ENCODE measurements around the gene ERICH3.

Gene ERICH3

DNA sequence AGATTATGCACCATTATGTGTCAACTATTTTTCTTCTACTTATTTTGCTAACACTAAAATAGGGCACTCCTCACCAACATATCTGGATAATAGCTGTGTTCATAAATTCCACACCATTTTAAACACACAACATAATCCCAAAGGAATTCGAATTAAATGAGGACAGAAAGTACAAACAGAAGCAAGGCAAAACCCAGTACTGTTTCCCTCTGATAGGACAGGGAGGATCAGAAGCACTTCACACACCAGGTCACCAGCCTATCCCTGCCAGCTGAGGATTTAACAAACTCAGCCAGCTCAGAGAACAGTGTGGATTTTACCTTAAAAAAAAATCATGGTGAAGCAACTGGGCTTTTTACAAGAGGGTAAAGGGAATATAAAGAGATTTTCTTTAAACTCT, 39.3 kb upstream of the ERICH3 start:
- H3K4me3 ChIP-seq (ENCODE audit: low read length): no peak overlapping the region
- TF ChIP-seq, protein P1, sequence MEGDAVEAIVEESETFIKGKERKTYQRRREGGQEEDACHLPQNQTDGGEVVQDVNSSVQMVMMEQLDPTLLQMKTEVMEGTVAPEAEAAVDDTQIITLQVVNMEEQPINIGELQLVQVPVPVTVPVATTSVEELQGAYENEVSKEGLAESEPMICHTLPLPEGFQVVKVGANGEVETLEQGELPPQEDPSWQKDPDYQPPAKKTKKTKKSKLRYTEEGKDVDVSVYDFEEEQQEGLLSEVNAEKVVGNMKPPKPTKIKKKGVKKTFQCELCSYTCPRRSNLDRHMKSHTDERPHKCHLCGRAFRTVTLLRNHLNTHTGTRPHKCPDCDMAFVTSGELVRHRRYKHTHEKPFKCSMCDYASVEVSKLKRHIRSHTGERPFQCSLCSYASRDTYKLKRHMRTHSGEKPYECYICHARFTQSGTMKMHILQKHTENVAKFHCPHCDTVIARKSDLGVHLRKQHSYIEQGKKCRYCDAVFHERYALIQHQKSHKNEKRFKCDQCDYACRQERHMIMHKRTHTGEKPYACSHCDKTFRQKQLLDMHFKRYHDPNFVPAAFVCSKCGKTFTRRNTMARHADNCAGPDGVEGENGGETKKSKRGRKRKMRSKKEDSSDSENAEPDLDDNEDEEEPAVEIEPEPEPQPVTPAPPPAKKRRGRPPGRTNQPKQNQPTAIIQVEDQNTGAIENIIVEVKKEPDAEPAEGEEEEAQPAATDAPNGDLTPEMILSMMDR (conservative IDR thresholded peaks at IDR 0.05; ENCODE audit: low read length): no peak
- peak; percentile 20 for DNase-seq (ENCODE audit: low read depth)

DNA sequence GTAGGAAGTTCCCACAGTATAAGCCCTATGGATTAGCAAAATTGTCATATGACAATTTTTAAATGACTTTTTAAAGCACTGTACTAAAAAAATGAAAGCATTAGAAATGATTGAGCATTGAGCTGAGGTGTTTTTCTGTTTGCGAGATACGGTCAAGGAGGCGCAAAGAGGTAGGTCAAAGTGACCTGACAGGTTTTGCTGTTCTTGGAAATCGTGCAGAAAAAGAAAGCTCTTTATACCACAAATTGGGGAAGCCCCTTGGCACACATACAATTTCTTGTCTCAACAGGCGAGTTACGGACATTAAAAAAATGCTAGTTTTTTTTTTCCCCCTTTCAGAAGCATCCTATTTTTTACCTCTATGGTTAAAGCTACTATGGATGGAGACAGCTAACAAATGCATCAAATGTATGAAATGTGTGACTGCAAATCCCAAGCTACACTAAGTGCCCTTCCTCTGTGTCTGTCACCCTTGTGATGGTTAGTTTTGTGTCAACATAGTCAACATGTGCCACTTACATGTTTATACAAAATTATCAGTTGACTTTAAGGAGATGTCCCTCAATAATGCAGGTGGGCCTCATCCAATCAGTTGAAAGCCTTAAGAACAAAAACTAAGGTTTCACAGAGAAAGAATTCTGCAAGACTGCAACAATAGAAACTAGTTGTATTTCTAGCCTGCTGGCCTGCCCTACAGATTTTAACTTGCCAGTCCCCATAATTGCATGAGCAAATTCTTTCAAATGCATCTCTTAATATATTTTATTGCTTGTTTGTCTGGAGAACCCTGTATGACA, 30.0 kb upstream of the ERICH3 start:
- TF ChIP-seq, protein P1 (conservative IDR thresholded peaks at IDR 0.05; ENCODE audit: low read length): no peak
- DNase-seq (ENCODE audit: low read depth): no peak
- no peak overlapping the region for H3K4me3 ChIP-seq (ENCODE audit: low read length)

DNA sequence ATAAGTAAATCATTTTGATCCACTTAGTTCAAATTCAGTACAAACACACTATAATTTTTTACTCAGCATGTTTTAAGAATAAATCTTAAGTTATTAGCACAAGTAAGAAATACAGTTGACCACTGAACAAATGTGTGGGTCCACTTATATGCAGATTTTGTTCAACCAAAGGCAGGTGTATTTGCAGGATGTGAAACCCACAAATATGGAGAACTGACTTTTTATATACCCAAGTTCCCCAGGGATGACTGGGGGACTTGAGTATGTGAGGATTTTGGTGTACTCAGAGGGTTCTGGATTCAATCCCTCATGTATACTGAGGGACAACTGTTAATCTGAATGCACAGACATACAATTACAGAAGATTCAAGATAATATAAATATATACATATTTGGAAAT, 25.7 kb upstream of the ERICH3 start:
- TF ChIP-seq, protein P1 (conservative IDR thresholded peaks at IDR 0.05; ENCODE audit: low read length): no peak
- DNase-seq (ENCODE audit: low read depth): no peak
- H3K4me3 ChIP-seq (ENCODE audit: low read length): no peak overlapping the region

DNA sequence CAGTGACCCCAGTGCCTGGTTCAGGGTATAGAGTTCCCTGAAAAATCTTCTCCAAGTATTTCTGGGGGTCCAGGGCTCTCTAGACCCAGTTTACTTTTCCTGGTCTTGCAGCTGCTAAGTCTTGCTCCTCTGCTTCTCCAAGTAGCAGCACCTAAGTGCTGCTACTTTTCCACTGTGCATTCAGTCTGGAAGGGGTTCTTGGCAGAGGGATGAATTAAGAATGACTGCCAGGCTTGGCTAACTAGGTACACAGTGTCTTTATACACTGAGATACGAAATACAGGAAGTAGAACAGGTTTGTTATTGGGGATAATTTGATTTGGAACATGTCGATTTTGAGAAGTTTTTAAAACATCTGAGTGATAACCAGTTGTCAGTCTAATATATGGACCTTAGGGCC, 24.2 kb upstream of the ERICH3 start:
- DNase-seq (ENCODE audit: low read depth): no peak
- H3K4me3 ChIP-seq (ENCODE audit: low read length): no peak overlapping the region
- TF ChIP-seq, protein P1 (conservative IDR thresholded peaks at IDR 0.05; ENCODE audit: low read length): no peak

DNA sequence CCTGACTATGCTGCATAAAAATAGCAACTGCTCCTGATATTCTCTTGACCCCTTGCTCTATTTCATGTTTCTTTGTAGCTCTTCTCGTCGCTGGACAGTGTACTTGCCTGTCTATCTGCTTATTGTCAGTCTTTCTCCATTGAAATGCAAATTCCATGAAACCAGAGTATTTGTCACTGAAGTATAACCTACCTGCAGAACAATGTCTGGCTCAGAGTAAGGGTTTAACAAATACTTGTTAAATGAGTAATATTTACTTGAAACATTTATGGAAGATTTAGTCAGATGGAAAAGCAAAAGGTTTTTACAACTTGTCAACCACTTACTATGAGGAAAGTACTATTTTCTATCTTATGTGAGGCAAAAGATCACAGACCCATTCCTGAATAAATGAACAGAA, 19.9 kb upstream of the ERICH3 start:
- DNase-seq (ENCODE audit: low read depth): peak; percentile 69
- TF ChIP-seq, protein P1 (conservative IDR thresholded peaks at IDR 0.05; ENCODE audit: low read length): no peak
- H3K4me3 ChIP-seq (ENCODE audit: low read length): no peak overlapping the region

DNA sequence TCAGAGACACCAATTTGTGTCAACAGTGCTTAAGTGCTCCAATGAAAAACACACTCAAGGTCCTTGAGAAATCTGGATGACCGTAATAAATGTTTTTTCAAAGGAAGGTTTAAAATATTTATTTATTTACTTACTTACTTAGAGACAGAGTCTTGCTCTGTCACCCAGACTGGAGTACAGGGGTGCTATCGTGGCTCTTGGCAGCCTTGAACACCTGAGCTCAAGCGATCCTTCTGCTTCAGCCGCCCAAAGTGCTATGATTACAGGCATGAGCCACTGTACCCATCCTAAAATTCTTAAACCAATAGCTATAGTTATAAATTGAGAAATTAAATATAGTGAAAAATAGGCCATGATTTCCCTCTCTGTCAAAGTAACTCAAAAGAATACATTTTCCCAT, 17.3 kb upstream of the ERICH3 start:
- DNase-seq (ENCODE audit: low read depth): no peak
- TF ChIP-seq, protein P1 (conservative IDR thresholded peaks at IDR 0.05; ENCODE audit: low read length): no peak
- H3K4me3 ChIP-seq (ENCODE audit: low read length): no peak overlapping the region

DNA sequence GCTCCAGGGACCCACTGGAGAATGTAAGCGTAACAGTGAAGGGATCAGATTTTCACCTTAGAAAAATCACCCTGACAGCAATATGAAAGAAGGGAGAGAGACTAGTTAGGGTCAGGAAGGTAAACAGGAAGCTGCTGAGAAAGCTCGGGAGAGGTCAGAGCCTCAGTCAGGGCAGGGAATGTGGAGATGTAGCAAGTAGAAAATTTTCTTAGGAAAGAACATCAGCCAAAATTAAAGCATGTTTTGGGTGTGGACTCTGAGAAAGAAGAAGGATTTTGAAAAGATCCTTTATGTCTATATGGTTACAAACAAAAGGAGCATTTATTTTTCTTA, 16.7 kb upstream of the ERICH3 start:
- no peak for DNase-seq (ENCODE audit: low read depth)
- TF ChIP-seq, protein P1 (conservative IDR thresholded peaks at IDR 0.05; ENCODE audit: low read length): no peak
- no peak overlapping the region for H3K4me3 ChIP-seq (ENCODE audit: low read length)
